IMR-90 (cell line): ENCODE measurements around the gene CD276. TPM values are rescaled to one million over a fixed set of nuclear protein-coding genes. Genes with fewer than 3 reads are reported as not detected.

Experiments
- ATAC-seq: fragments of 200-7000 bp; cut with Tn5 transposase; 2 replicates; pipeline ENCODE4 v1.9.1; 2020; ENCODE audit warnings: low read depth, mild to moderate bottlenecking, moderate library complexity
- BruUV-seq: library from RNA; stranded (reverse); fragments of 400-500 nt; replicated peaks from 2 replicates; lab custom pipeline; 2021; lab: Mats Ljungman, UMichigan
- CTCF ChIA-PET: fragments of 300-600 bp; formaldehyde crosslinking; extraction: SDS; loops from one replicate; lab custom pipeline; 2021; ENCODE audit warnings: antibody characterized with exemption; lab: Yijun Ruan, JAX
- POLR2A ChIA-PET: fragments of 300-600 bp; sonication (Branson Sonifier 250); formaldehyde crosslinking; loops from one replicate; lab custom pipeline; 2022; ENCODE audit warnings: antibody characterized with exemption; ENCODE audit not compliant: unreplicated experiment; lab: Charles Lee
- DNase-seq: peaks from one replicate; pipeline ENCODE4 v3.0.0; 2013
- H2AFZ ChIP-seq: replicated peaks from 2 replicates; pipeline ENCODE3; 2013; ENCODE audit warnings: low read length, mild to moderate bottlenecking; ENCODE audit not compliant: poor library complexity
- H2AK5ac ChIP-seq: 2 replicates; pipeline ENCODE4 v1.6.1; 2013; ENCODE audit warnings: low read depth, low read length, inconsistent platforms
- H2AK9ac ChIP-seq: replicated peaks from 2 replicates; pipeline ENCODE3; 2013; ENCODE audit warnings: mild to moderate bottlenecking, low read depth, low read length, moderate library complexity; ENCODE audit not compliant: poor library complexity
- H2BK120ac ChIP-seq: 2 replicates; pipeline ENCODE4 v1.6.1; 2013; ENCODE audit warnings: low read depth, low read length, inconsistent platforms
- H2BK15ac ChIP-seq: 3 replicates; pipeline ENCODE4 v1.6.1; 2013; ENCODE audit warnings: low read depth, low read length, inconsistent platforms
- H2BK20ac ChIP-seq: 2 replicates; pipeline ENCODE4 v1.6.1; 2013; ENCODE audit warnings: low read depth, mild to moderate bottlenecking, inconsistent platforms, low read length, moderate library complexity
- H2BK5ac ChIP-seq: 2 replicates; pipeline ENCODE4 v1.6.1; 2013; ENCODE audit warnings: mild to moderate bottlenecking, low read depth, low read length, inconsistent platforms; ENCODE audit not compliant: poor library complexity, severe bottlenecking
- H3K14ac ChIP-seq: replicated peaks from 2 replicates; pipeline ENCODE4 v1.6.1; 2013; ENCODE audit warnings: low read depth, low read length, inconsistent platforms
- H3K18ac ChIP-seq: 2 replicates; pipeline ENCODE4 v1.6.1; 2013; ENCODE audit warnings: low read depth, low read length, control low read depth
- H3K23ac ChIP-seq: 2 replicates; pipeline ENCODE4 v1.6.1; 2013; ENCODE audit warnings: low read depth, low read length, inconsistent platforms
- H3K27ac ChIP-seq: 2 replicates; pipeline ENCODE4 v1.5.1; 2013; ENCODE audit warnings: mild to moderate bottlenecking, control low read depth, low read length; ENCODE audit not compliant: insufficient read depth
- H3K27me3 ChIP-seq: 2 replicates; pipeline ENCODE4 v1.6.1; 2013; ENCODE audit warnings: low read length; ENCODE audit not compliant: control insufficient read depth, insufficient read depth
- H3K36me3 ChIP-seq: 2 replicates; pipeline ENCODE4 v1.6.1; 2013; ENCODE audit warnings: low read length, mixed read lengths; ENCODE audit not compliant: control insufficient read depth, insufficient read depth
- H3K4ac ChIP-seq: 2 replicates; pipeline ENCODE4 v1.6.1; 2013; ENCODE audit warnings: low read depth, low read length, inconsistent platforms
- H3K4me1 ChIP-seq: 2 replicates; pipeline ENCODE4 v1.6.1; 2013; ENCODE audit warnings: low read length, mixed read lengths; ENCODE audit not compliant: control insufficient read depth, insufficient read depth
- H3K4me2 ChIP-seq: 2 replicates; pipeline ENCODE4 v1.6.1; 2013; ENCODE audit warnings: low read depth, mild to moderate bottlenecking, control low read depth, low read length, moderate library complexity
- H3K4me3 ChIP-seq: 2 replicates; pipeline ENCODE4 v1.5.1; 2013; ENCODE audit warnings: low read depth, mild to moderate bottlenecking, control low read depth, low read length, moderate library complexity; ENCODE audit not compliant: insufficient read depth
- H3K56ac ChIP-seq: 2 replicates; pipeline ENCODE4 v1.6.1; 2013; ENCODE audit warnings: low read length, inconsistent platforms; ENCODE audit not compliant: insufficient read depth; ENCODE audit errors: extremely low read depth
- H3K79me1 ChIP-seq, 2 experiments: 2 replicates each; pipeline ENCODE4 v1.6.1; 2013; ENCODE audit warnings: low read length in 2 of 2, inconsistent platforms in 1 of 2, low read depth in 1 of 2
- H3K9ac ChIP-seq: 2 replicates; pipeline ENCODE4 v1.6.1; 2013; ENCODE audit warnings: low read depth, low read length, control low read depth
- H3K9me1 ChIP-seq: 2 replicates; pipeline ENCODE4 v1.6.1; 2013; ENCODE audit warnings: low read length, inconsistent platforms; ENCODE audit not compliant: insufficient read depth
- H3K9me3 ChIP-seq: 2 replicates; pipeline ENCODE4 v1.6.1; 2013; ENCODE audit warnings: low read length; ENCODE audit not compliant: control insufficient read depth, insufficient read depth
- H4K20me1 ChIP-seq: 2 replicates; pipeline ENCODE4 v1.6.1; 2013; ENCODE audit warnings: low read length, inconsistent platforms; ENCODE audit not compliant: insufficient read depth
- H4K5ac ChIP-seq: 2 replicates; pipeline ENCODE4 v1.6.1; 2013; ENCODE audit warnings: mild to moderate bottlenecking, low read depth, low read length, control low read depth
- H4K8ac ChIP-seq, 2 experiments: 2 replicates each; pipeline ENCODE4 v1.6.1; 2013; ENCODE audit warnings: low read depth in 2 of 2, low read length in 2 of 2, control low read depth in 1 of 2, inconsistent platforms in 1 of 2
- H4K91ac ChIP-seq: 2 replicates; pipeline ENCODE4 v1.6.1; 2013; ENCODE audit warnings: low read depth, low read length, inconsistent platforms; ENCODE audit not compliant: insufficient read depth
- BHLHE40 ChIP-seq: fragments of 150-350 bp; IDR thresholded peaks from 2 replicates; pipeline ENCODE4 v1.6.1; 2016; ENCODE audit warnings: mild to moderate bottlenecking, low read depth, low read length
- CEBPB ChIP-seq: IDR thresholded peaks from 2 replicates; pipeline ENCODE4 v1.6.1; 2012; ENCODE audit warnings: low read depth, low read length, improper control_type of control experiment
- MAFK ChIP-seq: IDR thresholded peaks from 2 replicates; pipeline ENCODE4 v1.6.1; 2012; ENCODE audit warnings: low read depth, low read length, improper control_type of control experiment
- MAZ ChIP-seq: IDR thresholded peaks from 2 replicates; pipeline ENCODE4 v1.6.1; 2012; ENCODE audit warnings: low read depth, mild to moderate bottlenecking, low read length, improper control_type of control experiment, moderate library complexity, borderline replicate concordance
- MXI1 ChIP-seq: IDR thresholded peaks from 2 replicates; pipeline ENCODE4 v1.6.1; 2012; ENCODE audit warnings: low read depth, mild to moderate bottlenecking, low read length, moderate library complexity, borderline replicate concordance
- POLR2A ChIP-seq: IDR thresholded peaks from 2 replicates; pipeline ENCODE4 v1.6.1; 2012; ENCODE audit warnings: mild to moderate bottlenecking, low read depth, low read length
- RAD21 ChIP-seq: IDR thresholded peaks from 2 replicates; pipeline ENCODE4 v1.6.1; 2012; ENCODE audit warnings: low read length, improper control_type of control experiment
- RFX5 ChIP-seq: IDR thresholded peaks from 2 replicates; pipeline ENCODE4 v1.8.0; 2012; ENCODE audit warnings: low read depth, mild to moderate bottlenecking, low read length, moderate library complexity
- WGBS, 2 experiments: methylation state at CpG; one replicate each; pipeline versions ENCODE4 v1.1.5 to v1.1.7; 2013; ENCODE audit warnings: missing lambda C conversion rate in 2 of 2; ENCODE audit not compliant: insufficient read length in 1 of 2; ENCODE audit errors: extremely low coverage in 2 of 2; 5-methylcytosine and 5-hydroxymethylcytosine counted together
- dilution Hi-C: fragments of 300-500 bp; cut with HindIII; formaldehyde crosslinking; loops from one replicate; pipeline ENCODE4 v1.14.3; 2018; ENCODE audit warnings: low sequenced_read_pairs; ENCODE audit not compliant: unreplicated experiment
- in situ Hi-C: fragments of 300-500 bp; cut with MboI; formaldehyde crosslinking; loops from 3 replicates; pipeline ENCODE4 v1.14.3; 2019; ENCODE audit warnings: low sequenced_read_pairs, inconsistent platforms, mixed read lengths
- intact Hi-C: fragments of 100-400 bp; cut with micrococcal nuclease; formaldehyde crosslinking; loops from 2 replicates; pipeline ENCODE4 v1.10.0; 2022
- polyA plus RNA-seq, 3 experiments: library from polyadenylated mRNA; depleted of rRNA; stranded (reverse); fragments of >200 nt; gene quantifications; 2 replicates each; pipeline ENCODE4 v1.2.3, GENCODE V29; 2012; ENCODE audit warnings: low replicate concordance in 1 of 3
- total RNA-seq: library from RNA; depleted of rRNA; stranded (reverse); fragments of >200 nt; gene quantifications from 2 replicates; pipeline ENCODE4 v1.2.3, GENCODE V29; 2012
- TF ChIP-seq, protein P1 (sequence below): fragments of 150-350 bp; IDR thresholded peaks from 2 replicates; pipeline ENCODE4 v1.6.1; 2017; ENCODE audit warnings: mild to moderate bottlenecking, antibody characterized with exemption, low read length, low read depth
- TF ChIP-seq, protein P2 (sequence below): fragments of 150-350 bp; IDR thresholded peaks from 2 replicates; pipeline ENCODE4 v1.6.1; 2016; ENCODE audit warnings: low read depth, mild to moderate bottlenecking, low read length, moderate library complexity, borderline replicate concordance

The CD276 gene
- total and polyA plus RNA-seq, 2 of the 4 experiments (the other 2 are of a cell fraction) = 30.8 to 149 TPM

DNA sequence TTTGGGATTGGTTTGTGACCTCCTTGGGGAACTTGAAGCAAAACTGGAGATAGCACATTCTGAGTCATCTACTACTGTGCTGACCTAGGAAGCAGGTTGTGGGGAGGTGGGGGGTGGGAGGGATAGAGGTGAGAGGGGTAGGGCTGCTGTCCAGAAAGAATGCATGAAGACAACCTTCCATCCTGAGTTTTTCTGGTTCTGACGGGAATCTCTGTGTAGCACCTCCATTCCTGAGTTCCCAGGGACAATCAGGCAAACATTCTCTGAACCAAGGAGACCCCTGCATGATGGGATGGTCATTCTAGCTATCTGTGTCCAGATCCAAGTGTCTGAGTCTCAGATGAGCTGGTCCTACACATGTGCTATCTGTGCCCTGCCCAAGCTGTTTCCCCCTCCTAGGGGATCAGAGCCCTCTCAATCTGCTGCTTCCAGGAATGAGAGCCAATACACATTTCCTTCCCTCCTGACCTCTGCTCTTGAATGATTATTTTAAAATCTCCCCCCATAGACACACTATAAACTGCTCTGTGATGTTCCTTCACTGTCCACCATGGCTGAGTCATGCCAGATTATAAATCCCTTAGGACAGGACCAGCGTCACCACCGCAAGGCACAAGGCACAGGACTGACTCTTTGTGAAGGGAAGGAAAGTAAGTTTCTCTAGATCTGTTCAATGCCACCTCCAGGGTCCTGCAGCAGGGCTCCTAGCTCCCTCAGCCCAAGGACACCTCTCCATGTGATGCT is 2.2 kb upstream of the CD276 start:
- Histone ChIP-seq H3K79me1 (peaks cover 8 to 23% of the 10 kb centered on the region in 2 experiments; a peak in 3 of 4 replicates), H4K20me1 (peaks cover 20% of the 10 kb centered on the region), H3K9me1 (peaks cover 17% of the 10 kb centered on the region), H3K18ac (no peak overlapping the region), H3K27me3 (peaks cover 6% of the 10 kb centered on the region), H3K9ac (no peak overlapping the region), H3K9me3 (no peaks in the 10 kb centered on the region), H3K36me3 (no peaks in the 10 kb centered on the region), H3K27ac (no peak overlapping the region), H2AK9ac (peak overlapping the region; percentile 23), H2BK5ac (no peak overlapping the region), H4K8ac (no peak overlapping the region), H3K23ac (no peak overlapping the region), H3K4me2 (no peak overlapping the region), H2BK120ac (no peak overlapping the region), H2BK20ac (no peak overlapping the region), H2AFZ (no peak overlapping the region), H3K14ac (0 out of 2 replicates have a peak overlapping the region, but pooled peaks have one; percentile 15), H3K4ac (no peak overlapping the region), H4K91ac (no peak overlapping the region), H2BK15ac (no peak overlapping the region), H2AK5ac (no peak overlapping the region; the same call in 1 of the 2 replicates), H4K5ac (no peak overlapping the region), H3K56ac (no peak overlapping the region), H3K4me1 (peaks cover 14% of the 10 kb centered on the region), H3K4me3 (no peak overlapping the region)
- ATAC-seq (no peak), DNase-seq (no peak)
- ChIA-PET POLR2A (no interaction called here), CTCF (no interaction called here)
- BruUV-seq = no TSS peak
- in situ Hi-C loops = no loop called here
- WGBS, 2 experiments = no CpG with 5 or more reads among the region's 3 CpGs
- no peak for TF ChIP-seq MAZ
- no peak for TF ChIP-seq POLR2A
- TF ChIP-seq, protein P1, sequence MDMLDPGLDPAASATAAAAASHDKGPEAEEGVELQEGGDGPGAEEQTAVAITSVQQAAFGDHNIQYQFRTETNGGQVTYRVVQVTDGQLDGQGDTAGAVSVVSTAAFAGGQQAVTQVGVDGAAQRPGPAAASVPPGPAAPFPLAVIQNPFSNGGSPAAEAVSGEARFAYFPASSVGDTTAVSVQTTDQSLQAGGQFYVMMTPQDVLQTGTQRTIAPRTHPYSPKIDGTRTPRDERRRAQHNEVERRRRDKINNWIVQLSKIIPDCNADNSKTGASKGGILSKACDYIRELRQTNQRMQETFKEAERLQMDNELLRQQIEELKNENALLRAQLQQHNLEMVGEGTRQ = no peak
- no peak for TF ChIP-seq RAD21
- no peak for TF ChIP-seq RFX5
- no peak for TF ChIP-seq MAFK
- no peak for TF ChIP-seq MXI1
- TF ChIP-seq, protein P2, sequence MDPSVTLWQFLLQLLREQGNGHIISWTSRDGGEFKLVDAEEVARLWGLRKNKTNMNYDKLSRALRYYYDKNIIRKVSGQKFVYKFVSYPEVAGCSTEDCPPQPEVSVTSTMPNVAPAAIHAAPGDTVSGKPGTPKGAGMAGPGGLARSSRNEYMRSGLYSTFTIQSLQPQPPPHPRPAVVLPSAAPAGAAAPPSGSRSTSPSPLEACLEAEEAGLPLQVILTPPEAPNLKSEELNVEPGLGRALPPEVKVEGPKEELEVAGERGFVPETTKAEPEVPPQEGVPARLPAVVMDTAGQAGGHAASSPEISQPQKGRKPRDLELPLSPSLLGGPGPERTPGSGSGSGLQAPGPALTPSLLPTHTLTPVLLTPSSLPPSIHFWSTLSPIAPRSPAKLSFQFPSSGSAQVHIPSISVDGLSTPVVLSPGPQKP = no peak
- no peak for TF ChIP-seq CEBPB
- TF ChIP-seq BHLHE40 = no peak
- intact Hi-C loops = loop anchor here (5.0 kb wide), 1 partner anchor 45 kb away; no protein-coding TSS in a partner anchor
- dilution Hi-C loops = no loop called here
